ENCODE results near the gene IDI2. TPM values are rescaled to one million over a fixed set of nuclear protein-coding genes. Genes with fewer than 3 reads are reported as not detected.
"Not testable (repeated sequence)": the region's sequence is repeated elsewhere in the genome, so short reads cannot be mapped to it uniquely, and the experiment has no call there.

Gene IDI2
- total RNA-seq, 6 experiments from 2014 or later = not detected

DNA sequence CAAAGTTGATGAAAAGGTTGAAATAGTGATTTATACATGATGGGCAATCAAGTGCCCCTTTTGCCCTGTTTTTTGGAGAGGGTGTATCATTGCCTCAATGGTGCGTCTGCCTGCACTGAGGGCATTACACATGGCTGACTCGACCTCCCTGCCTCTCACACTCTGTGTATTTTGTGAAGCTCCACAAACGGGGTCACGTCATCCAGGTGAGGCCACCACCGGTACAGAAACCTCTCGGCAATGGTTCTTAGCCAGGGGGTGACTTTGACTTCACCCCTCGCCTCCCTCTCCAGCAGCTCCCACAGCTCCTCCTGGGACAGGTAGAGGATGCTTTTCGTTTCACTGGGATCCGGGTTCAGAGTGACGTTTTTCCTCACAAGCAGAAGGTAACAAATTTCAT lies 6.3 kb downstream of the IDI2 start:
- TF ChIP-seq, protein P1, sequence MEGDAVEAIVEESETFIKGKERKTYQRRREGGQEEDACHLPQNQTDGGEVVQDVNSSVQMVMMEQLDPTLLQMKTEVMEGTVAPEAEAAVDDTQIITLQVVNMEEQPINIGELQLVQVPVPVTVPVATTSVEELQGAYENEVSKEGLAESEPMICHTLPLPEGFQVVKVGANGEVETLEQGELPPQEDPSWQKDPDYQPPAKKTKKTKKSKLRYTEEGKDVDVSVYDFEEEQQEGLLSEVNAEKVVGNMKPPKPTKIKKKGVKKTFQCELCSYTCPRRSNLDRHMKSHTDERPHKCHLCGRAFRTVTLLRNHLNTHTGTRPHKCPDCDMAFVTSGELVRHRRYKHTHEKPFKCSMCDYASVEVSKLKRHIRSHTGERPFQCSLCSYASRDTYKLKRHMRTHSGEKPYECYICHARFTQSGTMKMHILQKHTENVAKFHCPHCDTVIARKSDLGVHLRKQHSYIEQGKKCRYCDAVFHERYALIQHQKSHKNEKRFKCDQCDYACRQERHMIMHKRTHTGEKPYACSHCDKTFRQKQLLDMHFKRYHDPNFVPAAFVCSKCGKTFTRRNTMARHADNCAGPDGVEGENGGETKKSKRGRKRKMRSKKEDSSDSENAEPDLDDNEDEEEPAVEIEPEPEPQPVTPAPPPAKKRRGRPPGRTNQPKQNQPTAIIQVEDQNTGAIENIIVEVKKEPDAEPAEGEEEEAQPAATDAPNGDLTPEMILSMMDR (IDR thresholded peaks at IDR 0.05) = no peak
- Histone ChIP-seq H3K4me1 (no peaks in the 10 kb centered on the region), H3K9me3 (no peaks in the 10 kb centered on the region), H3K27me3 (no peaks in the 10 kb centered on the region), H3K4me3 (no peak overlapping the region), H3K36me3 (peaks cover 0 to 38% (median 20%) of the 10 kb centered on the region in 4 donors), H3K27ac (no peak overlapping the region)
- ATAC-seq (no peak), DNase-seq (no peak)
- 91% methylated on average over 8 of the region's 10 CpGs for WGBS (ENCODE audit: insufficient coverage, low coverage, low lambda C conversion rate, missing lambda C conversion rate)
- intact Hi-C loops (cut with DNase I) = no loop called here

GRCh38 chr10:1015688-1016087 lies 10.0 kb downstream of the IDI2 start:
- no peak for TF ChIP-seq POLR2A (IDR thresholded peaks at IDR 0.05)
- TF ChIP-seq, protein P1 (IDR thresholded peaks at IDR 0.05) = no peak
- 81% methylated on average over 3 of the region's 11 CpGs for WGBS (ENCODE audit: insufficient coverage, low coverage, low lambda C conversion rate, missing lambda C conversion rate)
- Histone ChIP-seq H3K4me3 (no peak overlapping the region), H3K27me3 (no peaks in the 10 kb centered on the region), H3K9me3 (no peaks in the 10 kb centered on the region), H3K4me1 (no peaks in the 10 kb centered on the region), H3K27ac (no peak overlapping the region), H3K36me3 (peaks cover 0 to 70% (median 36%) of the 10 kb centered on the region in 4 donors)
- ATAC-seq = peak in 2 of 4 donors; percentile 28 to 79
- intact Hi-C loops (cut with DNase I) = no loop called here
- no peak for DNase-seq

- Histone ChIP-seq H3K27me3 (no peaks in the 10 kb centered on the region), H3K36me3 (peaks cover 0 to 86% (median 40%) of the 10 kb centered on the region in 4 donors), H3K9me3 (no peaks in the 10 kb centered on the region), H3K4me1 (no peaks in the 10 kb centered on the region), H3K27ac (no peak overlapping the region), H3K4me3 (no peak overlapping the region)
- TF ChIP-seq, protein P1 (IDR thresholded peaks at IDR 0.05) = no peak
- TF ChIP-seq POLR2A (IDR thresholded peaks at IDR 0.05) = no peak
- ATAC-seq = peak in 1 of 4 donors; percentile 16
- intact Hi-C loops (cut with DNase I) = no loop called here
- DNase-seq = no peak
- WGBS (ENCODE audit: insufficient coverage, low coverage, low lambda C conversion rate, missing lambda C conversion rate) = 90% methylated on average over 2 of the region's 16 CpGs
These were observed 14.0 kb downstream of the IDI2 start for GRCh38 chr10:1011696-1012095.

DNA sequence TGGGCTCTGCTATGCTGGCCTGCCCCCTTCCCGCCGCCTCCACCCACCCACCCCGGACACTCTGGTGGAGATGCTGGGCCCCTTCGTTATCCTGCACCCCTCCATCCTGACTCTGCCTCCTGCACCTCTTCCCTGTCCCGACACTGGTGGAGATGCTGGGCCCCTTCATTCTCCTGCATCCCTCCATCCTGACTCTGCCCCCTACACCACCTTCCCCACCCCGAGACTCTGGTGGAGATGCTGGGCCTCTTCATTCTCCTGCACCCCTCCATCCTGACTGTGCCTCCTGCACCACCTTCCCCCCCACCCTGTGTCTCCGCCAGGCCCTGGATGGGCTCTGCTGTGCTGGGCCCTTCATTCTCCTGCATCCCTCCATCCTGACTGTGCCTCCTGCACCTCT lies 15.0 kb downstream of the IDI2 start:
- no peaks in the 10 kb centered on the region for H3K9me3 ChIP-seq
- H3K27ac ChIP-seq = no peak overlapping the region
- peak in 1 of 4 donors; percentile 49 for ATAC-seq
- H3K27me3 ChIP-seq = no peaks in the 10 kb centered on the region
- 82% methylated on average over 2 of the region's 7 CpGs for WGBS (ENCODE audit: insufficient coverage, low coverage, low lambda C conversion rate, missing lambda C conversion rate)
- no peak overlapping the region for H3K4me3 ChIP-seq
- peaks cover 0 to 85% (median 44%) of the 10 kb centered on the region in 4 donors for H3K36me3 ChIP-seq
- intact Hi-C loops (cut with DNase I) = no loop called here
- no peak for DNase-seq
- TF ChIP-seq, protein P1 (IDR thresholded peaks at IDR 0.05) = no peak
- TF ChIP-seq POLR2A (IDR thresholded peaks at IDR 0.05) = no peak
- H3K4me1 ChIP-seq = no peaks in the 10 kb centered on the region

DNA sequence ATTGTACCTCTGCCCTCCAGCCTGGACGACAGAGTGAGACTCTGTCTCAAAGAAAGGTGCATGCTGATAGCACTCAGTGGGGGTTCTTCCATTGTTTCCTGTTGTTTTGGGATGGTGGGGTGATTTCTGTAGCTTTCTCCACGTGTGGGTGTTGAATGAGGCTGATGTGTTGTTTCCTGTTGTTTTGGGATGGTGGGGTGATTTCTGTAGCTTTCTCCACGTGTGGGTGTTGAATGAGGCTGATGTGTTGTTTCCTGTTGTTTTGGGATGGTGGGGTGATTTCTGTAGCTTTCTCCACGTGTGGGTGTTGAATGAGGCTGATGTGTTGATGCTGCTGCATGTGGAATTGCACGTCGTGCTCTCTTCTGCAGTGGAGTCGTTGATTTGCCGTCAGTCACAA lies 15.7 kb downstream of the IDI2 start:
- H3K4me1 ChIP-seq; H3K27ac ChIP-seq; intact Hi-C loops (cut with DNase I); ATAC-seq; DNase-seq; H3K9me3 ChIP-seq; H3K27me3 ChIP-seq; H3K4me3 ChIP-seq: not testable (repeated sequence)
- H3K36me3 ChIP-seq = peaks cover 0 to 89% (median 46%) of the 10 kb centered on the region in 4 donors
- WGBS (ENCODE audit: insufficient coverage, low coverage, low lambda C conversion rate, missing lambda C conversion rate) = 85% methylated on average over 5 of the region's 8 CpGs

All from right lobe of liver (tissue), 6 donors.